H1 (cell line): ENCODE data around the gene MKLN1. TPM values are rescaled to one million over a fixed set of nuclear protein-coding genes. Genes with fewer than 3 reads are reported as not detected.

ENCODE experiments used
- CTCF ChIA-PET: fragments of 300-600 bp; sonication (Branson Sonifier 250); formaldehyde crosslinking; loops from one replicate; lab custom pipeline; 2021; ENCODE audit not compliant: partially characterized antibody; lab: Charles Lee
- POLR2A ChIA-PET: fragments of 300-600 bp; sonication (Branson Sonifier 250); formaldehyde crosslinking; loops from one replicate; lab custom pipeline; 2021; ENCODE audit warnings: inconsistent platforms; ENCODE audit not compliant: partially characterized antibody; lab: Charles Lee
- DNase-seq, 2 experiments: peaks; one replicate each; pipeline versions ENCODE4 v3.0.0 to v3.0.0-alpha.2; 2010 to 2022; ENCODE audit warnings: low spot score in 2 of 2, low read depth in 1 of 2, mixed read lengths in 1 of 2
- FAIRE-seq: peaks from 2 replicates; lab custom pipeline; 2011; peaks lifted over from hg19 to GRCh38; lab: Jason Lieb, UNC
- H2AFZ ChIP-seq: 2 replicates; pipeline ENCODE4 v1.8.1; 2012; ENCODE audit warnings: low read length, inconsistent platforms
- H2AK5ac ChIP-seq: 2 replicates; pipeline ENCODE4 v1.6.1; 2013; ENCODE audit warnings: low read depth, low read length
- H2BK120ac ChIP-seq: replicated peaks from 2 replicates; pipeline ENCODE3; 2013; ENCODE audit warnings: low read depth, low read length, inconsistent platforms
- H2BK12ac ChIP-seq: 2 replicates; pipeline ENCODE4 v1.6.1; 2013; ENCODE audit warnings: low read depth, low read length
- H2BK15ac ChIP-seq: 2 replicates; pipeline ENCODE4 v1.6.1; 2013; ENCODE audit warnings: low read length
- H2BK20ac ChIP-seq: 2 replicates; pipeline ENCODE4 v1.6.1; 2013; ENCODE audit warnings: low read length
- H2BK5ac ChIP-seq: 2 replicates; pipeline ENCODE4 v1.6.1; 2013; ENCODE audit warnings: low read depth, low read length
- H3K14ac ChIP-seq: 2 replicates; pipeline ENCODE4 v1.6.1; 2013; ENCODE audit warnings: inconsistent platforms; ENCODE audit not compliant: insufficient read length
- H3K18ac ChIP-seq: 2 replicates; pipeline ENCODE4 v1.6.1; 2013; ENCODE audit warnings: low read length; ENCODE audit errors: extremely low read depth
- H3K23ac ChIP-seq: 2 replicates; pipeline ENCODE4 v1.6.1; 2013; ENCODE audit warnings: inconsistent platforms; ENCODE audit not compliant: insufficient read length
- H3K23me2 ChIP-seq: 2 replicates; pipeline ENCODE4 v1.6.1; 2013; ENCODE audit warnings: low read depth, low read length
- H3K27ac ChIP-seq: 2 replicates; pipeline ENCODE4 v1.6.1; 2011; ENCODE audit warnings: low read depth, low read length, inconsistent platforms
- H3K27me3 ChIP-seq, 4 experiments: replicated peaks in 1 of 4; 1 replicate in 1 of 4; 2 replicates in 3 of 4; pipeline versions ENCODE4 v1.6.1 to v1.8.1; 2011 to 2013; ENCODE audit warnings: low read length in 3 of 4, mild to moderate bottlenecking in 3 of 4, inconsistent platforms in 2 of 4, mixed read lengths in 2 of 4, moderate library complexity in 1 of 4; ENCODE audit not compliant: control insufficient read depth in 3 of 4, insufficient read depth in 3 of 4; ENCODE audit errors: extremely low read depth in 1 of 4
- H3K36me3 ChIP-seq, 4 experiments: 2 replicates each; pipeline versions ENCODE4 v1.6.1 to v1.8.1; 2011 to 2013; ENCODE audit warnings: mild to moderate bottlenecking in 4 of 4, low read length in 3 of 4, moderate library complexity in 2 of 4, control low read depth in 1 of 4, inconsistent platforms in 1 of 4; ENCODE audit not compliant: insufficient read depth in 4 of 4, control insufficient read depth in 2 of 4
- H3K4ac ChIP-seq: replicated peaks from 2 replicates; pipeline ENCODE3; 2013; ENCODE audit warnings: low read length, low read depth, mixed read lengths, inconsistent platforms; ENCODE audit not compliant: insufficient read length
- H3K4me1 ChIP-seq, 4 experiments: replicated peaks in 1 of 4; 1 replicate in 1 of 4; 2 replicates in 3 of 4; pipeline versions ENCODE4 v1.6.1 to v1.8.1; 2011 to 2013; ENCODE audit warnings: low read length in 3 of 4, inconsistent platforms in 2 of 4, mixed read lengths in 1 of 4; ENCODE audit not compliant: insufficient read depth in 4 of 4, control insufficient read depth in 3 of 4
- H3K4me2 ChIP-seq, 2 experiments: 2 replicates each; pipeline versions ENCODE4 v1.6.1 to v1.8.1; 2011 to 2013; ENCODE audit warnings: low read depth in 2 of 2, low read length in 2 of 2, control low read depth in 1 of 2, inconsistent platforms in 1 of 2, mild to moderate bottlenecking in 1 of 2; ENCODE audit not compliant: insufficient read depth in 1 of 2
- H3K4me3 ChIP-seq, 4 experiments: fragments of 200-600, 300-600 bp in 1 of 4; sonication (generic), shearing (Covaris generic), sonication (Bioruptor Twin) in 1 of 4; 2 replicates each; pipeline versions ENCODE4 v1.5.1 to v1.8.1; 2011 to 2016; ENCODE audit warnings: low read length in 4 of 4, low read depth in 3 of 4, control low read depth in 2 of 4, inconsistent platforms in 2 of 4, mild to moderate bottlenecking in 2 of 4, mixed read lengths in 1 of 4, moderate library complexity in 1 of 4; ENCODE audit not compliant: insufficient read depth in 2 of 4; ENCODE audit errors: extremely low read depth in 1 of 4
- H3K56ac ChIP-seq: replicated peaks from 2 replicates; pipeline ENCODE3; 2013; ENCODE audit warnings: low read depth, mild to moderate bottlenecking, mixed read lengths, low read length, inconsistent platforms; ENCODE audit not compliant: insufficient read length
- H3K79me1 ChIP-seq: 2 replicates; pipeline ENCODE4 v1.6.1; 2013; ENCODE audit warnings: low read depth, low read length, control low read depth
- H3K79me2 ChIP-seq, 2 experiments: 2 replicates each; pipeline versions ENCODE4 v1.6.1 to v1.8.1; 2012 to 2013; ENCODE audit warnings: low read length in 2 of 2, mild to moderate bottlenecking in 2 of 2, inconsistent platforms in 1 of 2; ENCODE audit not compliant: insufficient read depth in 2 of 2, control insufficient read depth in 1 of 2
- H3K9ac ChIP-seq, 4 experiments: replicated peaks in 1 of 4; 1 replicate in 1 of 4; 2 replicates in 3 of 4; pipeline versions ENCODE4 v1.6.1 to v1.8.1; 2011 to 2013; ENCODE audit warnings: low read depth in 3 of 4, low read length in 3 of 4, control low read depth in 2 of 4, mild to moderate bottlenecking in 2 of 4, moderate library complexity in 2 of 4, inconsistent platforms in 1 of 4; ENCODE audit errors: extremely low read depth in 1 of 4
- H3K9me3 ChIP-seq, 2 experiments: 2 replicates each; pipeline versions ENCODE4 v1.6.1 to v1.8.1; 2012 to 2013; ENCODE audit warnings: mild to moderate bottlenecking in 2 of 2, moderate library complexity in 2 of 2, control low read depth in 1 of 2, inconsistent platforms in 1 of 2, low read depth in 1 of 2, low read length in 1 of 2, mixed read lengths in 1 of 2; ENCODE audit not compliant: insufficient read depth in 2 of 2
- H4K20me1 ChIP-seq, 2 experiments: replicated peaks in 1 of 2; 2 replicates each; pipeline versions ENCODE3 to v1.8.1; 2011 to 2013; ENCODE audit warnings: inconsistent platforms in 2 of 2, low read length in 2 of 2, mild to moderate bottlenecking in 1 of 2; ENCODE audit not compliant: insufficient read depth in 2 of 2, control insufficient read depth in 1 of 2
- H4K5ac ChIP-seq: 2 replicates; pipeline ENCODE4 v1.6.1; 2013; ENCODE audit warnings: low read length, low read depth, mixed read lengths, inconsistent platforms; ENCODE audit not compliant: insufficient read length
- H4K8ac ChIP-seq: 2 replicates; pipeline ENCODE4 v1.8.0; 2013; ENCODE audit warnings: mild to moderate bottlenecking, moderate library complexity, low read length, inconsistent platforms; ENCODE audit not compliant: insufficient read depth; ENCODE audit errors: extremely low read depth
- H4K91ac ChIP-seq: replicated peaks from 2 replicates; pipeline ENCODE3; 2013; ENCODE audit warnings: low read length, mixed read lengths, inconsistent platforms; ENCODE audit not compliant: insufficient read length
- CBX5 ChIP-seq: fragments of 300-800, 300-1000 bp; sonication (generic); IDR thresholded peaks from 2 replicates; pipeline ENCODE4 v1.7.1; 2016; ENCODE audit warnings: antibody characterized with exemption, low read length, low read depth
- CREB1 ChIP-seq: IDR thresholded peaks from 2 replicates; pipeline ENCODE4 v1.6.1; 2012; ENCODE audit warnings: inconsistent platforms
- E2F6 ChIP-seq: IDR thresholded peaks from 2 replicates; pipeline ENCODE4 v1.6.1; 2012; ENCODE audit warnings: inconsistent platforms
- EZH2 ChIP-seq: fragments of 200-600 bp; sonication (generic); IDR thresholded peaks from 2 replicates; pipeline ENCODE4 v1.7.1; 2012; ENCODE audit warnings: low read depth, mild to moderate bottlenecking, moderate library complexity, low read length, inconsistent platforms; ENCODE audit not compliant: severe bottlenecking
- NANOG ChIP-seq: IDR thresholded peaks from 2 replicates; pipeline ENCODE4 v1.6.1; 2011; ENCODE audit warnings: low read length, low read depth, mild to moderate bottlenecking, inconsistent platforms; ENCODE audit not compliant: insufficient read depth, poor library complexity, severe bottlenecking
- SAP30 ChIP-seq: fragments of 300-600 bp; sonication (generic); IDR thresholded peaks from 2 replicates; pipeline ENCODE4 v1.7.1; 2012; ENCODE audit warnings: low read length, moderate library complexity, mild to moderate bottlenecking, inconsistent platforms; ENCODE audit not compliant: insufficient read depth, insufficient replicate concordance
- SP4 ChIP-seq: IDR thresholded peaks from 2 replicates; pipeline ENCODE4 v1.6.1; 2012; ENCODE audit warnings: low read length, inconsistent platforms
- TAF1 ChIP-seq: IDR thresholded peaks from 2 replicates; pipeline ENCODE4 v1.6.1; 2011; ENCODE audit warnings: mild to moderate bottlenecking, low read depth, low read length
- TAF7 ChIP-seq: optimal IDR thresholded peaks from 2 replicates; pipeline ENCODE3; 2011; ENCODE audit warnings: low read depth, mild to moderate bottlenecking, inconsistent platforms, low read length, moderate library complexity, borderline replicate concordance
- TBP ChIP-seq: IDR thresholded peaks from 2 replicates; pipeline ENCODE4 v1.6.1; 2011; ENCODE audit warnings: low read depth, low read length, improper control_type of control experiment
- WGBS, 2 experiments: shearing (Covaris generic) in 1 of 2; methylation state at CpG; one replicate each; pipeline versions ENCODE4 v1.1.6 to v1.1.7; 2013 to 2015; ENCODE audit warnings: low lambda C conversion rate in 2 of 2, mixed read lengths in 2 of 2, inconsistent platforms in 1 of 2, low coverage in 1 of 2, missing lambda C conversion rate in 1 of 2; ENCODE audit not compliant: insufficient replicate concordance in 2 of 2, insufficient coverage in 1 of 2, insufficient read length in 1 of 2; ENCODE audit errors: extremely low coverage in 1 of 2, missing lambda C conversion rate in 1 of 2; 5-methylcytosine and 5-hydroxymethylcytosine counted together
- polyA plus RNA-seq, 7 experiments: library from polyadenylated mRNA; depleted of rRNA in 3 of 7; stranded (reverse) in 5 of 7; unstranded in 2 of 7; fragments of >200 nt in 5 of 7; fragments of 200-250 nt in 2 of 7; gene quantifications; 1 replicate in 5 of 7; 2 replicates in 1 of 7; 4 replicates in 1 of 7; pipeline versions ENCODE4 v1.2.1 to v1.2.3, GENCODE V29; 2011 to 2013; ENCODE audit warnings: missing spikeins in 2 of 7, mixed read lengths in 2 of 7
- total RNA-seq: library from RNA; stranded (reverse); fragmentation: NEBNext Ultra II Directional; extraction: Animal tissue kit (Norgen Biotek cat#: 25700); gene quantifications from 2 replicates; pipeline ENCODE4 v1.2.1, GENCODE V29; 2021

MKLN1 gene
- total and polyA plus RNA-seq, 2 of the 8 experiments (the other 6 are each of a cell fraction or from before 2014, with no cell fraction given) = 22.3 to 50.9 TPM

DNA sequence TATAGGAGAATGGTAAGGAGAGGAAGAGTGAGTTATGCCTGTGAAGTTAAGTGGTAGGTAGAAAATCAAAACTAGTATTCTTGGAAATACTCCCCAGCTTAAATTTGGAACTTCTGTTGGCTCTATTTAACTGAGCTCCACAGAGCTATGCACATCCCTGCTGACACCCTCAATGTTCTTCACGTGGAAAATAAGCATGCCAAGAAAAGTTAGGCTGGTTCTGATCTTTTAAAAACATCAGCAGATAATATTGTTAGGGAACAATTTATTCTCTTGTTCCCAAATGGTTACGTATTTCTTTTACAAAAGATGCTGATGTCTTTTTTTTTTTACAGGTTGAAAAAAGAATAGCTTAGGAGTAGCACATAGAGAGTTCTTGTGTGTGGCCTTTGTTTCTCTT lies 111.3 kb downstream of the MKLN1 start:
- no peak overlapping the region for H2BK5ac ChIP-seq
- H3K18ac ChIP-seq = no peak overlapping the region
- H2BK15ac ChIP-seq = no peak overlapping the region
- H2BK120ac ChIP-seq = no peak overlapping the region
- H3K9ac ChIP-seq = no peak overlapping the region
- no peak for FAIRE-seq
- POLR2A ChIA-PET = no interaction called here
- 50% methylated on average over 2 of the region's 2 CpGs; no CpG with 5 or more reads in 1 of the 2 experiments for WGBS, 2 experiments
- H4K20me1 ChIP-seq = no peaks in the 10 kb centered on the region
- H3K36me3 ChIP-seq = peaks cover 0 to 14% (median 2%) of the 10 kb centered on the region in 4 experiments; a peak in 2 of 8 replicates
- H2AK5ac ChIP-seq = no peak overlapping the region
- H3K9me3 ChIP-seq = no peaks in the 10 kb centered on the region
- H3K4ac ChIP-seq = no peak overlapping the region
- no peak overlapping the region for H2AFZ ChIP-seq
- no peak overlapping the region for H3K27ac ChIP-seq
- no peak overlapping the region for H4K5ac ChIP-seq
- no peaks in the 10 kb centered on the region for H3K23me2 ChIP-seq
- H3K14ac ChIP-seq = no peak overlapping the region
- H3K4me2 ChIP-seq = no peak overlapping the region
- no peak overlapping the region for H2BK12ac ChIP-seq
- H3K79me1 ChIP-seq = no peaks in the 10 kb centered on the region
- H3K56ac ChIP-seq = no peak overlapping the region
- H2BK20ac ChIP-seq = no peak overlapping the region
- H3K23ac ChIP-seq = no peak overlapping the region
- TF ChIP-seq TAF1 (no peak), TBP (no peak), SP4 (no peak), TAF7 (no peak), NANOG (no peak), E2F6 (no peak), CBX5 (no peak), SAP30 (no peak), EZH2 (no peak), CREB1 (no peak)
- TF ChIP-seq, all 59 proteins: peak for 0
- no peaks in the 10 kb centered on the region; a peak in 1 of 4 replicates for H3K79me2 ChIP-seq
- no peak overlapping the region for H4K91ac ChIP-seq
- H4K8ac ChIP-seq = no peak overlapping the region
- no peaks in the 10 kb centered on the region for H3K27me3 ChIP-seq
- no peak overlapping the region for H3K4me3 ChIP-seq
- DNase-seq = no peak
- H3K4me1 ChIP-seq = no peaks in the 10 kb centered on the region; a peak in 1 of 7 replicates
- CTCF ChIA-PET = interaction anchor here (1.5 kb wide), 2 partner anchors 9 to 399 kb away, joined by 3 read pairs; no protein-coding TSS in a partner anchor
